A204.1 (cell line): ENCODE measurements around the gene CCDC88B.

ENCODE experiments used
- FAIRE-seq: peaks from 2 replicates; lab custom pipeline; 2012; peaks lifted over from hg19 to GRCh38; lab: Jason Lieb, UNC

The CCDC88B gene, protein sequence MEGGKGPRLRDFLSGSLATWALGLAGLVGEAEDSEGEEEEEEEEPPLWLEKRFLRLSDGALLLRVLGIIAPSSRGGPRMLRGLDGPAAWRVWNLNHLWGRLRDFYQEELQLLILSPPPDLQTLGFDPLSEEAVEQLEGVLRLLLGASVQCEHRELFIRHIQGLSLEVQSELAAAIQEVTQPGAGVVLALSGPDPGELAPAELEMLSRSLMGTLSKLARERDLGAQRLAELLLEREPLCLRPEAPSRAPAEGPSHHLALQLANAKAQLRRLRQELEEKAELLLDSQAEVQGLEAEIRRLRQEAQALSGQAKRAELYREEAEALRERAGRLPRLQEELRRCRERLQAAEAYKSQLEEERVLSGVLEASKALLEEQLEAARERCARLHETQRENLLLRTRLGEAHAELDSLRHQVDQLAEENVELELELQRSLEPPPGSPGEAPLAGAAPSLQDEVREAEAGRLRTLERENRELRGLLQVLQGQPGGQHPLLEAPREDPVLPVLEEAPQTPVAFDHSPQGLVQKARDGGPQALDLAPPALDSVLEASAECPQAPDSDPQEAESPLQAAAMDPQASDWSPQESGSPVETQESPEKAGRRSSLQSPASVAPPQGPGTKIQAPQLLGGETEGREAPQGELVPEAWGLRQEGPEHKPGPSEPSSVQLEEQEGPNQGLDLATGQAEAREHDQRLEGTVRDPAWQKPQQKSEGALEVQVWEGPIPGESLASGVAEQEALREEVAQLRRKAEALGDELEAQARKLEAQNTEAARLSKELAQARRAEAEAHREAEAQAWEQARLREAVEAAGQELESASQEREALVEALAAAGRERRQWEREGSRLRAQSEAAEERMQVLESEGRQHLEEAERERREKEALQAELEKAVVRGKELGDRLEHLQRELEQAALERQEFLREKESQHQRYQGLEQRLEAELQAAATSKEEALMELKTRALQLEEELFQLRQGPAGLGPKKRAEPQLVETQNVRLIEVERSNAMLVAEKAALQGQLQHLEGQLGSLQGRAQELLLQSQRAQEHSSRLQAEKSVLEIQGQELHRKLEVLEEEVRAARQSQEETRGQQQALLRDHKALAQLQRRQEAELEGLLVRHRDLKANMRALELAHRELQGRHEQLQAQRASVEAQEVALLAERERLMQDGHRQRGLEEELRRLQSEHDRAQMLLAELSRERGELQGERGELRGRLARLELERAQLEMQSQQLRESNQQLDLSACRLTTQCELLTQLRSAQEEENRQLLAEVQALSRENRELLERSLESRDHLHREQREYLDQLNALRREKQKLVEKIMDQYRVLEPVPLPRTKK (N-terminal part only)

GRCh38 chr11:64339754-64340408 lies at the start of gene CCDC88B:
Gene CCDC88B, plus strand, starts transcription at chr11:64340204. Its CDS starts 63 bp downstream, at chr11:64340267.
- FAIRE-seq, result no peak

DNA sequence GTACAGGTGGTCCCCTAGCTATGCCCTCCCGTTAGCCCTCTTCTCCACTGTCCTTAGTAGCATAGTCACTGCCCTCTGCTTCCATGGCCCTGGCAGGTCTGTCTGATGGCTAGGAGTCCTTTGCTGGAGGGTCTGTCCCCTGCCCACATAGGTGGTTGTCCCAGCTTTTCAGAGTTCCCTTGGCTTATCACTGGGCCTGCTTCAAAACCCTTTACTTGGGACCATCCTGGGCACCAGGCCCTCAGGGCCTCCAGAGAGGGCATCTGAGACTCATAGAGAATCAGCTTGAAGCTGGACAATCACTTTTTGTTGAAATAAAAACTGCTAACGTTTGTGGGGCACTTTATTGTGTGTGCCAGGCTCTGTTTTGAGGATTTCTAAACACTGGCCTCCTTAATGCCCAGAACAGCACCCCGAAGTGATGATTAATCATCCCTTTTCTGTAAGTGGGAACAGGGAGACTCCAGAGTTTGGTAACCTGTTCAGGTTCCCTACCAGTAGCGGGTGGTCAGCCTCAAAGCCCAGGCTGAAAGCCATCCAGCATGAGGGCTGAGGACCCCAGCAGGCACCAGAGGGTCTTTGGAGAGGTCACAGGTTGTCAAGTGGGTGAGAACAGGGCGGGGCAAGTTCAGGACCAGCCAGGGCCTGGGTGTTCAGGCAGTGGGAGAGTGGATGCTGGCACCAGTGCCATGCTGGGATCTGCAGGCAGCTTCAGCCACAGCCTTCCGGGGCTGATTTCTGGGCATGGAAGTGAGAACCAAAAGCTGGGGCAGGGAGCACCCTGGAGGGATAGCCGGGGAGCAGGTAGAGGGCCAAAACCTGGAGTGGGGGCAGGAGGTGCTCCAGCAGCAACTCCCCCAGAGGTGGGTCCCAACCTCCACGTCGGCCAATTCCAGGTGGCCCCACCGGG lies 49.4 kb upstream of the CCDC88B start:
- FAIRE-seq, result no peak

- FAIRE-seq, result no peak
These were observed 48.7 kb upstream of the CCDC88B start, which contains the start of gene KCNK4 for GRCh38 chr11:64291262-64291751. Gene KCNK4, plus strand, starts transcription at chr11:64291302. Its CDS starts 1,717 bp downstream, at chr11:64293019.

DNA sequence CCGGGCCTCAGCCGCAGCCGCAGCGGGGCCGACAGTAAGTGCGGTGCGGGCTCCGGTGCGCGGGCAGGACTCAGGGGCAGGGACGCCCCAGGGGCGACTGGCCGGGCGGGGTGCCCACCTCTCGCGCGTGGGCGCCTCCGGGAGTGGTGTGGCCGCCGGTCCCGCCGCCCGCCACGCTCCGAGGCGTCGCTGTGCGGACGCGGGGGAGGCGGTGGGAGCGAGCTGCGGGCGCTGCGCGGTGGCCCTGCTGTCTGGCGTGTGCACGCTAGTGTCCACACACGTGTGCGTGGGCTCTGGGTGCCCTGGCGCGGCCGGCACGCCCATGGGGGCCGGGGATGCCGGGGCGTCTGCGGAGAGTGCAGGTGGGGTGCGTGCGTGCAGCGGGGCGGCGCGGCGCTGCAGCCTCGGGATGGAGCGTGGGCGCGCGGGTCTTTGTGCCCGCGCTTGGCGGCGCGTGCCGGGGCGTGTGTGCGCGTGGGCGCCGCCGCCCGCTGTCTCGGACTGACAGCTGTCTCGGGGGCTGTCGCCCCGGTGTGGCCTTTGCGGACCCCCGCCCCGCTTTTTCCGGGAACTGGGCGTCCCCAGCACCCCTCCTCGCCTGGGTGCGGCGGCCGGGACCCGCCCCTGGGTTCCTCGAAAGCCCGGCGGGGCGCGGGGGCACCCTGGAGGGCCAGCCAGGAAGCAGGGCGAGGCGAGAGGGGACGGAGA lies 48.1 kb upstream of the CCDC88B start:
- FAIRE-seq, result no peak

DNA sequence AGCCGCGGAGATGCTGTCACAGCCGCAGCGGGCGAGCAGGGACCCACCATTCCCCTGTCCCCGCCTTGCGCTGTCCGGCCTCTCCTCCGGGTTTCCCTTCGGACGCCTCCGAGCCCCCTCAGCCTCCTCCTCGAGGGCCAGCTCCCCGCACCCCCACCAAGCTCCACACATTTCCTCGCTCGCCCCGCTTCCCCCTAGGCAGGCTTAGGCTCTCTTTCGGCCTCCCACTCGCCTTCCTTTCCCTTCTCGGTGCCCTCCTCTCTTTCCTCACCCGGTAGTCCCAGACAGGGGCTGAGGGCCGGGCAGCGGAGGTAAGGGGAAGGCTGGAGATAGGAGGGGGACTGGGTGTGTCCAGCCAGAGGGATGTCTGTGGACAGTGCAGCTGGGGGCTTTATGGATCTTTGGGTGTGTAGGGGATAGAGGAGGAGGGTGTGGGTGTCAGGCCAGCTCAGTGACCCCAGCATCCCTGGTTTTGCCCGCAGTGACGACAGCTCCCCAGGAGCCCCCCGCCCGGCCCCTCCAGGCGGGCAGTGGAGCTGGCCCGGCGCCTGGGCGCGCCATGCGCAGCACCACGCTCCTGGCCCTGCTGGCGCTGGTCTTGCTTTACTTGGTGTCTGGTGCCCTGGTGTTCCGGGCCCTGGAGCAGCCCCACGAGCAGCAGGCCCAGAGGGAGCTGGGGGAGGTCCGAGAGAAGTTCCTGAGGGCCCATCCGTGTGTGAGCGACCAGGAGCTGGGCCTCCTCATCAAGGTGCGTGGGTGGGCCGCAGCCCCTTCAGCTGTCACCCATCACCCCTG lies 47.3 kb upstream of the CCDC88B start:
- no peak for FAIRE-seq

GRCh38 chr11:64294774-64295173 lies 45.2 kb upstream of the CCDC88B start:
- no peak for FAIRE-seq

- FAIRE-seq, result no peak
These were observed 44.2 kb upstream of the CCDC88B start for GRCh38 chr11:64295760-64296159.

DNA sequence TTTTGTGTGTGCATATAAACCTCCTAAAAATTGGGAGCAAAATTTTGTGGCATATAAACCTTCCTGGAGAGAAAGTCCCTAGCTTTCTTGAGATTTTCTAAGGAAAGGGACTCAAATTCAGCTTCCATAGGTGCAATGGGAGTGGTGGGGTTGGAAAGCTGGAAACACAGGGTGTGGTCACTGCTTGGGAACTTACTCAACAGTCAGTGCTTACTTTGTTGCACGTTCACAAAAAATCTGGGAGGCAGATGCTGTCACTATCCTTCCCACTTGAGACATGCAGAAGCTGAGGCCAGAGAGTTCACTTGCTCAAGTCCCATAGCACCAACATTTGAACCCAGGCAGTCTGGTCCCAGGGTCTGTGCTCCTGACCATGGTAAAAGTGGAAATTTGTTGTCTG lies 43.8 kb upstream of the CCDC88B start:
- no peak for FAIRE-seq

- FAIRE-seq, result no peak
These were observed 42.9 kb upstream of the CCDC88B start for GRCh38 chr11:64296830-64297698.

DNA sequence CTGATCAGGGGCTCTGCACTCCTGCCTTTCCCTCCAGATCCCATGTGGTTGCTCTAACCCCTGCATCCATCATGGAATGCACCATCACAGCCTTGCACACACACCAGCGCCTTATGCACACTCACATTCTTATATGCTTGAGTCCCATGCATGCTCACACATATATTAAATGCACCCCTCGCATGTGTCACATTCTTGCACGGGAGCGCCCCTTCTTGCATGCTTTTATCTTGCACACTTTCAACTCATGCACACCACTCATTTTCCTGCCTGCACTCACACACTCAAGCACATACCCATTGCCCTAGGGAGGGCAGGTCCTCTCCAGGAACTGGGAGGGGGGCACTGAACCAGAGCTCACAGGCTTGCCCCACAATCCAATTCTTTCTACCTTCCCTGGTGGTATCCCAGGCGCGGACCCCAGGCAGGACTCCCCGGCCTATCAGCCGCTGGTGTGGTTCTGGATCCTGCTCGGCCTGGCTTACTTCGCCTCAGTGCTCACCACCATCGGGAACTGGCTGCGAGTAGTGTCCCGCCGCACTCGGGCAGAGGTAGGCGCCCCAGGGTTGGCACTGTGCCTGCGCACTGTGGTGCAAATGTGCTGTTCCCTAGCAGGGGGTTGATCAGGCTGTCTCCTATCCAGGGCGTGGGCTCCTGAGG lies 42.2 kb upstream of the CCDC88B start:
- no peak for FAIRE-seq

DNA sequence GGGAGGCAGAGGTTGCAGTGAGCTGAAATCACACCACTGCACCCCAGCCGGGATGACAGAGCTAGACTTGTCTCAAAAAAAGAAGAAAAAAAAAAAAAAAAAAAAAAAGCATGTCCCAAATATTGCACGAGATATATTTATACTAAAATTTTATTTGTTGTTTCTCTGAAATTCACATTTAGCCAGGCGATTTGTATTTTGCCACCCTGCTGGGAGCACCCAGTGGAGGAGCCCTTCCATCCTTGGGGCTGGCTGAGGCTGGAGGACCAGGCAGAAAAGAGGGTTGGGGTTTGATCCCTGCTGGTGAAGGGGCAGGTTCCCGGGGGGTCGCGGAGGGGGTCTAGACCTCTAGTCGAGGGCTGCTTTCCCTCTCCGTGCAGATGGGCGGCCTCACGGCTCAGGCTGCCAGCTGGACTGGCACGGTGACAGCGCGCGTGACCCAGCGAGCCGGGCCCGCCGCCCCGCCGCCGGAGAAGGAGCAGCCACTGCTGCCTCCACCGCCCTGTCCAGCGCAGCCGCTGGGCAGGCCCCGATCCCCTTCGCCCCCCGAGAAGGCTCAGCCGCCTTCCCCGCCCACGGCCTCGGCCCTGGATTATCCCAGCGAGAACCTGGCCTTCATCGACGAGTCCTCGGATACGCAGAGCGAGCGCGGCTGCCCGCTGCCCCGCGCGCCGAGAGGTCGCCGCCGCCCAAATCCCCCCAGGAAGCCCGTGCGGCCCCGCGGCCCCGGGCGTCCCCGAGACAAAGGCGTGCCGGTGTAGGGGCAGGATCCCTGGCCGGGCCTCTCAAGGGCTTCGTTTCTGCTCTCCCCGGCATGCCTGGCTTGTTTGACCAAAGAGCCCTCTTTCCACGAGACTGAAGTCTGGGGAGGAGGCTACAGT lies 40.8 kb upstream of the CCDC88B start:
- no peak for FAIRE-seq

GRCh38 chr11:64299847-64300648 lies 40.0 kb upstream of the CCDC88B start, which contains the start of gene CATSPERZ:
Gene CATSPERZ, plus strand, starts transcription at chr11:64300358. Its CDS starts 53 bp downstream, at chr11:64300411.
- FAIRE-seq, result no peak

GRCh38 chr11:64303109-64304031 lies 36.6 kb upstream of the CCDC88B start:
- no peak for FAIRE-seq

DNA sequence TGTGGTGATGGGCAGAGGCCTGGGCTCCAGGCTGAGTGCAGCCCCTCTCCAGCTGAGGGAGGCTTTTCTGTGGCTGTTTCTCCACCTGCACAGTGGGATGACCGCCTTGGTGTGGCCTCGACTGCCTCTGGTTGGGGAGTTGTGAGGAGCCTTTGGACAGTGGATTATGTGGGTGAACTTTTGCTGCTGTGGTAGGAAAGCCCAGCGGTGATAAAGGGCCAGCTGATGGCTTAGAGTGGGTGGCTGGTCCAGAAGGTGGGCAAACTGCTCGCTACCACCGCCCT lies 36.0 kb upstream of the CCDC88B start:
- no peak for FAIRE-seq
